Muscle of arm (tissue), 12 donors: Measurements from ENCODE around the gene DZIP3. TPM values are rescaled to one million over a fixed set of nuclear protein-coding genes. Genes with fewer than 3 reads are reported as not detected.
"Not testable (repeated sequence)": the region's sequence is repeated elsewhere in the genome, so short reads cannot be mapped to it uniquely, and the experiment has no call there.

ENCODE experiments used
- DNase-seq: peaks from one replicate; pipeline ENCODE4 v3.0.0-alpha.2; 2013
- polyA plus RNA-seq, 12 donors: library from polyadenylated mRNA; unstranded; fragments of 120-200 nt; gene quantifications; one replicate each; pipeline ENCODE4 v1.2.1, GENCODE V29; 2013; ENCODE audit not compliant: insufficient read length in 12 of 12

The DZIP3 gene
- polyA plus RNA-seq, 12 donors: 16.2 to 25.3 (median 19.7) TPM; not detected in 1

DNA sequence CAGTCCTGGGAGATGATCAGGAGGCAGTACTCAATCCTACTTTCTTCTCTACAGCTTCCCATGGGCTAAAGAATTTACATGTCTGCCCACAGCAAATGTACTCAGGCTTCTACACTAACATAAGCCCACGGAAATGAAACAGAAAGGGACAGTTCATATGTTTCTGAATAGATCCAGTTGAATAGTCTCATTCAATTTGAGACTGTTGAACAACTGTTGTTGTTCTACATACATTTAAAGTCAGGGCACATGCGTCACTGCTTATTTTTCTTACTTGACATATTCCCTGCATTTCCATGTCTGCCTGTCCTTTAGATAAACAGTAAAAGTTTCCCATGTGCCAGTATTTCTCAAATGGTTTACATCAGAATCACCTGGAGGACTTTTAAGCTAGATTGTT, 102.8 kb downstream of the DZIP3 start:
- not testable (repeated sequence) for DNase-seq

DNA sequence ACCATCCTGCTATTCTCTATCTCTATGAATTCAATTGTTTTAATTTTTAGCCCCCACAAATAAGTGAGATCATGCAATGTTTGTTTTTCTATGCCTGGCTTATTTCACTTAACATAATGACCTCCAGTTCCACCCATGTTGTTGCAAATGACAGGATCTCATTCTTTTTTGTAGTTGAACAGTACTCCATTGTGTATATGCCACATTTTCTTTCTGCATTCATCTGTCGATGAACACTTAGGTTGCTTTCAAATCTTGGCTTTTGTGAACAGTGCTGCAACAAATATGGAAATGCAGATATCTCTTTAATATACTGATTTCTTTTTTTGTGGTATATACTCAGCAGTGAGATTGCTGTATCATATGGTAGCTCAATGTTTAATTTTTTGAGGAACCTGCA, 108.9 kb downstream of the DZIP3 start:
- no peak for DNase-seq

DNA sequence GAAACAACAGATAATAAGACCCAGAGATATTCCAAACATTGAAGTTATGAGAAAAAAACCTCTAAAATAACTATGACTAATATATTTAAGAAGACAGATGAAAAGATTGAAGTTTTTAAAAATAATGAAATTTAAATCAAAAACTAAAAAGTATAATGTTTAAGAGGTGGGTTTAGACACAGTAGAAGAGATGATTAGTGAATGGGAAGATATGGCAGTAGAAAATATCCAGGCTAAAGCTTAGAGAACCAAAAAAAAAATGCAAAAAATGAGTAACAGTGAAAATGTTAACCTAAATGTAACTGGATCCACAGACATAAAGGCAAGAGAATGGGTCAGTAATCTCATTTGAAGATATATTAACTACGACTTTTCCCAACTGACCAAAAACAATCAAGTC, 115.5 kb downstream of the DZIP3 start:
- DNase-seq: no peak

DNA sequence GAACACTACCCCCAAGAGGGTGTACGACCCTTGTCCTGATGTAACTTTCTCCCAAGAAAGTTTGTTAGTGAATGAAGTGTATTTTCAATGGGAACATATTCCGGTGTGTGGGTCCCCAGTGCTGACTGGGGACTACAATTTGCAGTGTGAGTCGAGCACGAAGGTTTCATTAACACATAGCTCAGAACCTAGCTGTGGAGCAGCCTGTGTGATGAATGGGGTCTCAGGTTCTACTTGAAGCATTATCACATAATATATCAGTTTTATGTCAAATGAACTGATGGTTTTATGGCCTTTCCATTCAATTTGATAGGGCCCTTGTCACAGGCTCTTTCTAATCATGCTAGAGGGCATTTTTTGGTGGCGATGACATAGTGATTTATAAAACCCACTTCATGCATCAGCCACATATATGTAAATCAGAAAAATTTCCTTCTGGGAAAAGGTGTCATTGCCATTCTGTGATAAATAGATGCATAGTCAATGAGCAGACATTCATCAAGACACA, 123.5 kb downstream of the DZIP3 start:
- DNase-seq: no peak

DNA sequence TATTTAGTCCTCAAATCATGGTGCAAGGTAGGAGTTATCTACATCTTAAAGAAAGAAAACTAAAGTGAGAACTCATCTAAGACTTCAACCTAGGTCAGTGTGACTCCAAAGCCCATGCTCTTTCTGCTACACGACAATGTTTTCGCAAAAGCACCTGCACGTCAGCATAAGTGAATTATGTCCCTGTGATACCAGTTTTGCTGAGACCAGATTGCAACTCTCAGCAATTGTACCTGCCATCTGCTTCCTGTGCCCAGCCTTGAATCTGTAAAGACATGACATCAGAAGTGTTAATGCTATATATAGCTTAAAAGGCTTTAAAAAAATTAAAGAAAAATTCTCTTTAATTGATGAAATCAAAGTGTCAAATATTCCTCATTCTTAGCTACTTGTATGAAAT, 124.3 kb downstream of the DZIP3 start:
- DNase-seq: no peak

DNA sequence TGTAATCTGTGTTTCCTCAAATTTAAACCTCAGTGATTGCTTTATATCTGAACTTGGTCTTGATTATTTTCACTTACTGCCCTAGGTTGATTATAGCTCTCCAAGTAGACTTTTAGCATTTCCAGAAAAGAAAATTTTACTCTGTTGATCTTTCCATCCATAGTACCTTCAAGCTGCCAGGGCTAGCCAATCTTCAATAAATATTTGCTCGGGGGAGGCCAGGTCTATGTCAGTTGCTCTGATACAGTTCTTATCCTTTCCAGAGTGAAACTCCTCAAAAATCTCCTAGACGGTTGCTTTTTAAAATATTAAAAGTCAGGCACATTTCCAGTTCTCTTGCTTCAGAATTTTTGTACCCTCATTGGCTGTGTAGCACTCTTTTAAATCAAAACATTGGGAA, 128.9 kb downstream of the DZIP3 start:
- DNase-seq: no peak

DNA sequence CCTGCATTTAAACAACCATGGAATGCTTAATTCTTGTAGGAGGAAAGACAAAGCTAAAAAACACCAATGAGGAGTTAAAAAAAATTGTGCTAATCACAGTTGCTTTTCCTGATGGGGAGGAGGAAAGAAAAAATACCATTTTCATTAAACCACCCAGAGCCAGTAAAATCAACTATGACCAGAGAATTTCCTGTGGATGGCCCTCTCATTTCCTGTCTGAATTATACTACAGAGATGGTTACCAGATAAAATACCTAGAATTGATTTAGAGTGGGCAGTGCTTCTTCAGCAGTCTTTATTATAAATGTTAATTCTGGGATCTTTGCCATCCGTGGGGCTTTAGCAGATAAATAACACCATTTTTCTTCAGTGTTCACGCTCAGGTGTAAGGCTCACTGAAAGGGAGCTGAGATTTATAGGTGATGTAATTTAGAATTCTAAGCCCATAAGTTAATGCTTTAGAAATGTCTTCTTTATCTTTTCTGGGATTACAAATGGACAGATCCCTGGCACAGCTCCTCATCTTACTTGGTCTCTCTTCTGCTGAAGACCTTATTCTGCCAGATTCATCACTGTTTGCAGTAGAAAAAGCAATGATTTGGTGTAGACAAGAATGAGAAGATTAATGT, 129.8 kb downstream of the DZIP3 start:
- DNase-seq: no peak

DNA sequence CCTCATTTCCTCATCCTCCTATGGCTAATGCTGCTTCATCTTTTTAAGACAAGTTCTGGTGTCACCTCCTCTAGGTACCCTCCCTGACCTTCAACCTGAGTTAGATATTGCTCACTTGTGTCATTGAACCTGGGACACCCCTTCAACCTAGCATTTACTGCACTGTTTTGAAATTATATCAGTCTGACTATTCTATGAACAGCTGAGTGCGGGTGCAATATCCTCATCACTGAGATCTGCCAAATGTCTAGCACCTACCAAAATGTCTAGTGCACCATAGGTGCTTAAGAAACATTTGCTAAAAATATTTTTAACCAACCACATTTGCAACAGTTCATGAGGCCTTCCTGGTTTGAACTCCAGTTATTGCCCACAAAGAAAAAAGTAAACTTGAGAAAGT, 133.2 kb downstream of the DZIP3 start:
- no peak for DNase-seq

DNA sequence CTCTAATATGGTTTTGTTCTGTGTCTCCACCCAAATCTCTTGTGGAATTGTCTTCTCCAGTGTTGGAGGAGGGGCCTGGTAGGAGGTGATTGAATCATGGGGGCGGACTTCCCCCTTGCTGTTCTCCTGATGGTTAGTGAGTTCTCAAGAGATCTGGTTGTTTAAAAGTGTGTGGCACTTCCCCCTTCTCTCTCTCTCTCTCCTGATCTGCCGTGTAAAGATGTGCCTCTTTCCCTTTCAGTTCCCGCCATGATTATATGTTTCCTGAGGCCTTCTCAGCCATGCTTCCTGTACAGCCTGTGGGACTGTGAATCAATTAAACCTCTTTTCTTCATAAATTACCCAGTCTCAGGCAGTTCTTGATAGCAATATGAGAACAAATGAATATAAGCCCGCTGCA, 134.6 kb downstream of the DZIP3 start:
- no peak for DNase-seq

DNA sequence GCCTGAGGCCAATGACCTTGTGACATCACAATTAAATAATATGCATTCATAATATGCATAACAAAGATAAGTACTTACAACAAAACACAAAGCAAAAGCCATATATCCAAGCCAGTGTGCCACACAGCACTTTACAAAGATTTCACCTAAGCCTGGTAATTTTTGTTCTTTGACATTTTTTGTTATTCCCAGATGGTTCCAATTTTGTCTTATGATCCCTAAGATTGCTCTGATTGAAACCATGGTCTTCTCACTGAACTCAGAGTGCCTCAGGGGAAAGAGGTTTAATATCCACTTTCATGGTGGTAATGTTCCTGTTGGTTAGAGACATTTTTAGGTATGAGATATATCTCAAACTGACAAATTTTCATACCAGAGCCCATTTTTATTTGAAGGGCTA, 138.6 kb downstream of the DZIP3 start:
- DNase-seq: no peak

DNA sequence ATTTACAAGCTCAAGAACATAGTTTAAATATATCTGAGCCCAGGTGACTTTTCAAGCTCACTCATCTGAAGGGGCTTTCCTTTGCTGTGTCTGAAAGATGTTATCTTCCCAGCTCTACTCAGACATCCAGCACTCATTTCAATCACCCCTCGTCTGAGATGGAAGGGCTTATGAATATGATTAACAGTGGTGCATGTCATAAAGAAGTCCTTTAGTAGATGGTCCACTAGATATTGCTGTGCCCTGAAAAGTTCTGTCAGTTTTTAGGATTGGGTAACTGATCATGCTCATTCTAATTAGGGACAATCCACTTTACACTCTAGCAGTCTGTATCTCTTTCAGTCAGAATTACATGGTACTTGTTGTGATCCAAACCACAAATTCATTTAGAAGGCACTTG, 139.4 kb downstream of the DZIP3 start:
- DNase-seq: no peak

DNA sequence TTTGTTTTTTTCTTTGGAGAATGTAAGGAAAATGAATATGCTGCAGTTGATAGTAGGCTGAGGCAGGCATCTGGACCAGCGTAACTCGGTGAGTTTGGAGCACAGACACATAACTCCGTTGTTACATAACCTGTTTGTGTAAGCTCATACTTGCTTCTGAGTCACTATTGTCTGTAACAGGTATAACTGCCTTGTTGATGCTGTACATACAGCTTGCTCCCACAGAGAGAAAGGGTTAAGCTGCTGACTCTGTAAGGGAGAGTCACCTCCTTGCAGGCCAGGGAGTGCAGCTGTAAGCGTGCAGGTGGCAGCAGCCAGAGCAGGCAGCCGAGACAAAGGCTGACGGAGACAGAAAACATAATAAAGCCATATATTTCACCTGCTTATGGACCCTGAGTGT, 147.3 kb downstream of the DZIP3 start:
- DNase-seq: no peak

DNA sequence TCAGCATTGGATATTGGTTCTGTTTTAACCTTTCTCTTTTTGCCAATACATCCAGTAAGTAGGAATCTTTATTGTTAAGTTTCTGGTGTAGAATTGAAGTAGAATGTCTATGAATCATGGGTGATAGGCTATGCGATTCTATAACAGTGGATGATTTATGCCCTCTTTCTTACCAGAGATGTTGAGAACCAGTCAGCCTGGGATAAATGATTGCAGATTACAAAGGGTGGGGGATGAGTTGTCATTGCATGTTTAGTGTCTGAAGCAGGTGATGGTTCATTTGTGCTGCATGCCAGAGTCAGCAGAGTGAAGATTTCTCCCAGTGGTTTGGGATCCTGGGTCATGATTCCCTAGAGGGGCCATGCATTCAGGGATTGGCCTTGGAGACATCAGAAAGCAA, 153.4 kb downstream of the DZIP3 start:
- DNase-seq: no peak

Other genes with a start within 250 kb of the DZIP3 start
- gene MYH15, start 79.1 kb upstream of the DZIP3 start, polyA plus RNA-seq: under 1 TPM in 10 of 12 donors, not detected in 2; 0.30 to 0.73 (median 0.54) TPM
- gene CIP2A, start 284 bp upstream of the DZIP3 start, polyA plus RNA-seq: 10 to 100 TPM in 8 of 12 donors, 1 to 10 TPM in 3, not detected in 1; 6.2 to 17.6 (median 11.2) TPM
- not detected for gene RETNLB, start 167.7 kb downstream of the DZIP3 start, polyA plus RNA-seq
- 1 to 10 TPM in 1 of 12 donors, under 1 TPM in 4, not detected in 7; 0.11 to 1.2 (median 0.33) TPM for gene TRAT1, start 233.1 kb downstream of the DZIP3 start, polyA plus RNA-seq